D721Med (cell line): ENCODE results near the gene SWT1.
"Not testable (repeated sequence)": the region's sequence is repeated elsewhere in the genome, so short reads cannot be mapped to it uniquely, and the experiment has no call there.

Experiments used
- DNase-seq: peaks from one replicate; pipeline ENCODE4 v3.0.0; 2011; ENCODE audit warnings: low spot score; ENCODE audit not compliant: insufficient read length
- FAIRE-seq: peaks from 2 replicates; lab custom pipeline; 2011; peaks lifted over from hg19 to GRCh38; lab: Jason Lieb, UNC
- TF ChIP-seq, protein P1 (sequence below): IDR thresholded peaks from 2 replicates; pipeline ENCODE4 v1.5.1; 2012; ENCODE audit warnings: mild to moderate bottlenecking, control low read depth; ENCODE audit not compliant: insufficient read depth; ENCODE audit errors: missing control alignments

SWT1 gene

DNA sequence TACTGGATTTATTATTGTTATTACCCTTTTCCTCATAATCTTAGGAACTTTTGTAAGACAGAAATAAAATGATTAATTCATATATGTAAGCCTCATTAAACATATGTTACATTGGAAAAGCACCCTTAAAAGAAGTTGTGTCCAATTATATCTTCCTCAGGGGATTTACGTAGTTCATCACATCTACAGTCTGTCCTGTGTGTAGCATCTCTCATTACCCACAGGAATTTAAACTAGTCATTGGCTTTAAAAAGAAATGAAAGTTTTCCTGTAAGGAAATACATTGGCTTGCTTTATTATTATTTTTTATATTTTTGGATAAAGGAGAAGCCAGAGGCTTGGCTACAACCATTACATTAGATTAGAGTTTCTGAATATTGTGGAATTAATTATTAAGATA, 56.1 kb downstream of the SWT1 start:
- DNase-seq (no peak), FAIRE-seq (no peak)
- TF ChIP-seq, protein P1, sequence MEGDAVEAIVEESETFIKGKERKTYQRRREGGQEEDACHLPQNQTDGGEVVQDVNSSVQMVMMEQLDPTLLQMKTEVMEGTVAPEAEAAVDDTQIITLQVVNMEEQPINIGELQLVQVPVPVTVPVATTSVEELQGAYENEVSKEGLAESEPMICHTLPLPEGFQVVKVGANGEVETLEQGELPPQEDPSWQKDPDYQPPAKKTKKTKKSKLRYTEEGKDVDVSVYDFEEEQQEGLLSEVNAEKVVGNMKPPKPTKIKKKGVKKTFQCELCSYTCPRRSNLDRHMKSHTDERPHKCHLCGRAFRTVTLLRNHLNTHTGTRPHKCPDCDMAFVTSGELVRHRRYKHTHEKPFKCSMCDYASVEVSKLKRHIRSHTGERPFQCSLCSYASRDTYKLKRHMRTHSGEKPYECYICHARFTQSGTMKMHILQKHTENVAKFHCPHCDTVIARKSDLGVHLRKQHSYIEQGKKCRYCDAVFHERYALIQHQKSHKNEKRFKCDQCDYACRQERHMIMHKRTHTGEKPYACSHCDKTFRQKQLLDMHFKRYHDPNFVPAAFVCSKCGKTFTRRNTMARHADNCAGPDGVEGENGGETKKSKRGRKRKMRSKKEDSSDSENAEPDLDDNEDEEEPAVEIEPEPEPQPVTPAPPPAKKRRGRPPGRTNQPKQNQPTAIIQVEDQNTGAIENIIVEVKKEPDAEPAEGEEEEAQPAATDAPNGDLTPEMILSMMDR = no peak

DNA sequence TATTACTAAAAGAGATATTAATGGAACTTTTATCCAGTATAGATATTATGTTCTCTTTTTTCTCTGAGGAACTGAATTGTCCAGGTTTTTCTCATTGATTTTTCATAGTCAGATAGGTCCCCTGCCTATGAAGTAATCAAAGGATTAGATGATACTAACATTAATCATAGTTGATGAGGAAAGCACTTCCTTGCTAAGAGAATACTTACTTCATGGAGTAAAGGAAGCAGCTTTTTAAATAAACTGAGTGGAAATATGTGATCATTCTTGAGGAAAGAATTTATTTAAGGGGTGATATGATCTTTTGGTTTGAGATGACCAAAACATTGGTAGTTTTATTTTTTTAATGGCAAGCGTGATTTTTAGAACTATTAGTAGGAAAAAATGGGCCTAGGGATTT, 58.9 kb downstream of the SWT1 start:
- TF ChIP-seq, protein P1 = no peak
- no peak for DNase-seq
- no peak for FAIRE-seq

- DNase-seq = no peak
- FAIRE-seq = no peak
- TF ChIP-seq, protein P1 = no peak
Observed at GRCh38 chr1:185224132-185224531, 67.2 kb downstream of the SWT1 start.

- TF ChIP-seq, protein P1 = no peak
- FAIRE-seq (no peak), DNase-seq (no peak)
Observed at GRCh38 chr1:185227161-185227560, 70.2 kb downstream of the SWT1 start.

DNA sequence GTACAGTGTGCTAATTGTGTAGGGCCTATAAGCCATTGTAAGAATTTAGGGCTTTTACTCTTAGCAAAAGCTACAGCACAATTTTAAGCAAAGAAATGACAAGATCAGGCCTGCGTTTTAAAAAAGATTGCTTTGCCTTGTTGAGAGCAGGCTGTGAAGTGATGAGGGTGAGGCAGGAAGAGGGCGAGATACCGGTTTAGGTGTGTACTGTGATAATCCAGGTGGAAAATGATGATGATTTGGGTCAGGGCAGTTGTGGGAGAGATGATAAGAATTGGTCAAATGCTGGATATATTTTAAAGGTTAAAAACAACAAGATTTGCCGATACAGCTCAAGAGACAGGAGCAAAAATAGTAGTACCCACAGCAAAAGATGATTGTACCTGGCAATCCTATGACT, 72.0 kb downstream of the SWT1 start:
- TF ChIP-seq, protein P1 = no peak
- FAIRE-seq (no peak), DNase-seq (no peak)

DNA sequence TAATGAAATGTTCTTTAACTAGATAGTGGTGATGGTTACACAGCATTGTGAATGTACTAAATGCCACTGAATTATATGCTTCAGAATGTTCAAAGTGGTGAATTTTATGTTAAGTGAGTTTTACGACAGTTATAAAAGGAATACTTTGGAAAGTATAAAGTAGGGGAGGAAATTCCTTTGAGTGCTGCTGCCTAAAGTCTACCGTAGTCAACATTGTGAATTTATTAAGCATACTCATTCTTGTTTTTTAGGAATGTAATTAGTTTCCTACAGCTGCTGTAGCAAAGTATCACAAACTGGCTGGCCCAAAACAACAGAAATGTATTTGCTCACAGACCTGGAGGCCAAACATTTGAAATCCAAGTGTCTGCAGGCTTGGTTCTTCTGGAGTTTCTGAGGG, 73.0 kb downstream of the SWT1 start:
- no peak for FAIRE-seq
- TF ChIP-seq, protein P1 = no peak
- DNase-seq = no peak

DNA sequence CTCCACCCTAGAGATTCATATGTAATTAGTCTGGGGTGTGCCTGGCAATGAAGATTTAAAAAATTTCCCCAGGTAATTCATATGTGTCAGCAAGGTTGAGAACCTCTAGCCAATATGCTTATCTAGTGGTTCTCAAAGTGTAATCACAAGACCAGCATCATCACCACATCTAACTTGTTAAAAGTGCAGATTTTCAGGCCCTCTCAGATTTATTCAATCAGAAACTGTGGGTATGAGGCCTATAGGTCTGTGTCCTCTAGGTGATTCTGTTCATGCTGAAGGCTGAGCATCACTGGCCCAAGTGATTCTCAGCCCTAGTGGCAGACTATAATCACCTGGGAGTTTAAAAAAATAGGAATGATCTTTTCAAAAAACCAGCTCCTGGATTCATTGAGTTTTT, 75.9 kb downstream of the SWT1 start:
- no peak for DNase-seq
- TF ChIP-seq, protein P1 = no peak
- FAIRE-seq = no peak

GRCh38 chr1:185234183-185234582, 77.2 kb downstream of the SWT1 start:
- FAIRE-seq, DNase-seq: not testable (repeated sequence)

DNA sequence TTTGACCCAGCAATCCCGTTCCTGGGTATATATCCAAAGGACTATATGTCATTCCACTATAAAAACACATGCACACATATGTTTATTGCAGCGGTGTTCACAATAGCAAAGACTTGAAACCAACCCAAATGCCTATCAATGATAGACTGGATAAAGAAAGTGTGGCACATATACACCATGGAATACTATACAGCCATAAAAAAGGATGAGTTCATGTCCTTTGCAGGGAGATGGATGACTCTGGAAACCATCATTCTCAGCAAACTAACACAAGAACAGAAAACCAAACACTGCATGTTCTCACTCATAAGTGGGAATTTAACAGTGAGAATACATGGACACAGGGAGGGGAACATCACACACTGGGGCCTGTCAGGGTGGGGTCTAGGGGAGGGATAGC, 80.2 kb downstream of the SWT1 start:
- FAIRE-seq, DNase-seq: not testable (repeated sequence)
